Aorta (tissue), 5 donors: ENCODE data around the gene PRCC. TPM values are rescaled to one million over a fixed set of nuclear protein-coding genes. Genes with fewer than 3 reads are reported as not detected.
"Not testable (repeated sequence)": the region's sequence is repeated elsewhere in the genome, so short reads cannot be mapped to it uniquely, and the experiment has no call there.

ENCODE experiments used
- ATAC-seq: fragments of 200-7000 bp; cut with Tn5 transposase; one replicate; pipeline ENCODE4 v1.9.1; 2022; ENCODE audit warnings: moderate library complexity; ENCODE audit not compliant: low FRiP score
- DNase-seq, 2 donors: peaks; one replicate each; pipeline ENCODE4 v3.0.0-alpha.2; 2020
- H3K27ac ChIP-seq, 2 donors: one replicate each; pipeline ENCODE4 v1.5.1; 2013; ENCODE audit warnings: low read length in 2 of 2, mild to moderate bottlenecking in 2 of 2, moderate library complexity in 2 of 2, control low read depth in 1 of 2, inconsistent platforms in 1 of 2, low read depth in 1 of 2
- H3K27me3 ChIP-seq, 2 donors: one replicate each; pipeline ENCODE4 v1.6.1; 2013; ENCODE audit warnings: control low read depth in 1 of 2, low read length in 1 of 2, mild to moderate bottlenecking in 1 of 2, moderate library complexity in 1 of 2; ENCODE audit not compliant: insufficient read depth in 2 of 2, control insufficient read depth in 1 of 2
- H3K36me3 ChIP-seq, 2 donors: one replicate each; pipeline ENCODE4 v1.6.1; 2013; ENCODE audit warnings: control low read depth in 1 of 2, low read length in 1 of 2, mild to moderate bottlenecking in 1 of 2; ENCODE audit not compliant: insufficient read depth in 2 of 2, control insufficient read depth in 1 of 2
- H3K4me1 ChIP-seq, 2 donors: one replicate each; pipeline ENCODE4 v1.6.1; 2013; ENCODE audit warnings: low read length in 2 of 2, control low read depth in 1 of 2, mild to moderate bottlenecking in 1 of 2, moderate library complexity in 1 of 2; ENCODE audit not compliant: insufficient read depth in 2 of 2, control insufficient read depth in 1 of 2
- H3K4me3 ChIP-seq, 2 donors: one replicate each; pipeline ENCODE4 v1.5.1; 2013; ENCODE audit warnings: low read length in 2 of 2, control low read depth in 1 of 2, mild to moderate bottlenecking in 1 of 2
- H3K9me3 ChIP-seq: one replicate; pipeline ENCODE4 v1.6.1; 2013; ENCODE audit warnings: mild to moderate bottlenecking, low read length; ENCODE audit not compliant: control insufficient read depth
- WGBS, 2 donors: extraction: QIAGEN DNeasy Blood & Tissue Kit; methylation state at CpG; one replicate each; pipeline ENCODE4 v1.1.7; 2013; 5-methylcytosine and 5-hydroxymethylcytosine counted together
- intact Hi-C, 2 donors: fragments of 100-400 bp; cut with DNase I; formaldehyde crosslinking; loops; one replicate each; pipeline versions ENCODE4 v1.14.2 to v1.15.0; 2022
- polyA plus RNA-seq, 2 donors: library from polyadenylated mRNA; stranded (reverse); fragments of 200-250 nt; gene quantifications; one replicate each; pipeline ENCODE4 v1.2.3, GENCODE V29; 2013
- total RNA-seq, 2 donors: library from RNA; stranded (reverse); fragmentation: NEBNext Ultra II Directional; extraction: Animal tissue kit (Norgen Biotek cat#: 25700); gene quantifications; one replicate each; pipeline ENCODE4 v1.2.1, GENCODE V29; 2021
- donor health status: healthy with polysubstance abuse.
- donor health status: Bipolar disorder and iron deficiency.
- donor health status: DM: no; HTN: no; CAD: no.
- donor health status: DM: no; HTN: no; CAD: no.
- donor health status: DM: yes; HTN: yes; CAD: no.

Gene PRCC
- total and polyA plus RNA-seq, 4 donors = 17.2 to 50.2 (median 42.2) TPM

DNA sequence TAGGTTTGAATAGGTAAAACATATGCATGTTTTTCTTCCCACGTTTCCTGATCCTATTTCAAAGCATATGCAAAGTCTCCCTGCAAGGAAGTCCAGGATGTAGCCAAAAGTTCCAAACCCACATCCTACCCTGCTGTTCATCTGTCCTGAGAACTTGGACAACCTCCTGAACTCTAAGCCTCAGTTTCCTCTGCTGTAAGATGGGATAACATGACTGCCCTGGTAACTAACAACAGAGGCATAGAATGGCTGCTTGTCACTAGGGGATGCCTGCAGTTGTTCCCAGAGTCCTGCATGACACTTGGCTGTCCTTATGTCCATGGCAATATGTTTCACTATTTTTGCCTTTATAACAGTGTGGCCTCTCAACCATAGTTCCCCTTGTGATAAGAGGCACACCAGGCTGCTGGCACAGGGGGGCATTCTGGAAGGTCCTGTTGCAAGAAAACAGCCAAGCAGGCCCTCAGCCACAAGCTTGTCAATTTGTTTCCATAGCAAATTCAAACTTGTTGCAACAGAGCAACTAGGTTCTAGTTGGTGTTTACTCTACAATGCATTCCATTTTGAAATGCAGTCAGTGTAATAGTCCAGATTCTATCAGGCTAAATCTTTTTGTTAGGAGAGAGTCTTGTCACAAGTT is 14.4 kb upstream of the PRCC start:
- no peak for DNase-seq
- intact Hi-C loops = loop anchor here in 1 of 2 donors (1.0 kb wide), 1 partner anchor 13 kb away; no protein-coding TSS in a partner anchor

DNA sequence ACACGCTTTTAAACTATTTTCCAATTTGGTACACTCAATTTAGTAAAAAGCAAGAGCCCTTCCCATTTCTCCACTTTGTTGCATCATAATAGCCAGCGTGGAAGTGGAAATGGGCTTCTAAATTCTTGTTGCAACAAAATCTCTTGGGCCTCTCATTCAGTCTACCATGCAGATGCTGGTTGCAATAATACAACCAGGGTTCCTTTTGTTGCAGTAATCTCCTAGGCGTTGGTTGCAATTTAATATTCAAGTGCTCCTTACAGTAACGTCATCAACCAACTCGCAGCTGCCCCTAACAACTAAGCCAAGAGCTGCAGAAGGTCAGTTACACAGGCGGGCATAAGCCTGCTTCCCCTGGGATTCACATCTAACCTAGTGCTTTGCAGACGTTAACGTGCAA is 13.1 kb upstream of the PRCC start:
- Histone ChIP-seq H3K36me3 (no peaks in the 10 kb centered on the region), H3K27me3 (no peaks in the 10 kb centered on the region), H3K27ac (no peak overlapping the region), H3K9me3 (no peaks in the 10 kb centered on the region), H3K4me1 (peaks cover 0 to 2% of the 10 kb centered on the region in 2 donors), H3K4me3 (no peak overlapping the region)
- no peak for ATAC-seq
- no peak for DNase-seq
- intact Hi-C loops = no loop called here
- 78 to 82% methylated on average over 8 of the region's 8 CpGs for WGBS, 2 donors

More for the DNA sequence above, 14.4 kb upstream of the PRCC start:
- no peaks in the 10 kb centered on the region for H3K9me3 ChIP-seq
- no peak for ATAC-seq
- H3K27me3 ChIP-seq = no peaks in the 10 kb centered on the region
- 7 to 14% methylated on average over 1 of the region's 1 CpG for WGBS, 2 donors
- H3K4me3 ChIP-seq = no peak overlapping the region
- H3K27ac ChIP-seq = no peak overlapping the region
- no peaks in the 10 kb centered on the region for H3K36me3 ChIP-seq
- no peaks in the 10 kb centered on the region for H3K4me1 ChIP-seq

DNA sequence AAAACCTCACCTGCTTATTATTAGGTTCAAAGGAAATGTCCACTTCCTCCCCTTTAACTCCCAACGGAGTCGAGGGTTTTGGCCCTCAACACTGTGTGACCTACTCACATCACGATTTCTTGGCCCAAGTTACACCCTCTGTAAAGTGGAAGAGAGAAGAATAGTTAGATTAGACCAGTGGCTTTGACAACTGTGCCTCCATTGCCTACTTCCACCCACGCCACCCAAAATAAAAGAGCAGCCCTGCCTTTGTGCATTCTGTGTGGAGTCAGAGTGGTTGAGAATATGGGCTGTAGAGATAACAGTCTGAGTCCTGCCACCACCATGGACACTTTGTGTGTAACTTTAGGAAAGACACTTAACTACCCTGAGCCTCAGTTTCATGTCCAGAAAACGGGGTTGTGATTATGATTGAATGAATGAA is 11.8 kb upstream of the PRCC start:
- H3K27me3 ChIP-seq = no peaks in the 10 kb centered on the region
- no peak overlapping the region for H3K27ac ChIP-seq
- 47 to 48% methylated on average over 5 of the region's 5 CpGs for WGBS, 2 donors
- no peak overlapping the region for H3K4me3 ChIP-seq
- no peak for ATAC-seq
- intact Hi-C loops = no loop called here
- no peak for DNase-seq
- H3K9me3 ChIP-seq = no peaks in the 10 kb centered on the region
- no peaks in the 10 kb centered on the region for H3K36me3 ChIP-seq
- peaks cover 0 to 2% of the 10 kb centered on the region in 2 donors for H3K4me1 ChIP-seq

DNA sequence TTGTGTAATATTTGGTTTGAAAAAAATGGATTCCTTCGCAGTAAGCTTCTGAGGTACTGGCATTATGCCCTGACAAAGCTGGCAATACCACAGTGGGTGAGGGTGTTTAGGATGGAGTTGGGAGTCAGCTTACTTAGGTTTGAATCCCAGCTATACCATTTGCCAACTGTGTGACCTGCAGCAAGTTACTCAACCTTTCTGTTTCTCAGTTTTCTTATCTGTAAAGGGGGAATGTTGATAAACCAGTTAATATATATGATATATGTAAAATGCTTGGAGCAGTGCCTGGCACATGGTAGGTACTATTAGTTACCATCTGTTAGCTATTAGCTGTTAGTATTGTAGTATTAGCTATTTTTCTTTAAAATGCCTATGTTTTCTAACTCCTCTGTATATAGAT is 11.0 kb upstream of the PRCC start:
- H3K27me3 ChIP-seq = no peaks in the 10 kb centered on the region
- ATAC-seq (no peak), DNase-seq (no peak)
- H3K4me3 ChIP-seq = no peak overlapping the region
- no peaks in the 10 kb centered on the region for H3K9me3 ChIP-seq
- intact Hi-C loops = no loop called here
- no peak overlapping the region for H3K27ac ChIP-seq
- no peaks in the 10 kb centered on the region for H3K36me3 ChIP-seq
- 88 to 89% methylated on average over 1 of the region's 1 CpG for WGBS, 2 donors
- H3K4me1 ChIP-seq = peaks cover 0 to 2% of the 10 kb centered on the region in 2 donors

DNA sequence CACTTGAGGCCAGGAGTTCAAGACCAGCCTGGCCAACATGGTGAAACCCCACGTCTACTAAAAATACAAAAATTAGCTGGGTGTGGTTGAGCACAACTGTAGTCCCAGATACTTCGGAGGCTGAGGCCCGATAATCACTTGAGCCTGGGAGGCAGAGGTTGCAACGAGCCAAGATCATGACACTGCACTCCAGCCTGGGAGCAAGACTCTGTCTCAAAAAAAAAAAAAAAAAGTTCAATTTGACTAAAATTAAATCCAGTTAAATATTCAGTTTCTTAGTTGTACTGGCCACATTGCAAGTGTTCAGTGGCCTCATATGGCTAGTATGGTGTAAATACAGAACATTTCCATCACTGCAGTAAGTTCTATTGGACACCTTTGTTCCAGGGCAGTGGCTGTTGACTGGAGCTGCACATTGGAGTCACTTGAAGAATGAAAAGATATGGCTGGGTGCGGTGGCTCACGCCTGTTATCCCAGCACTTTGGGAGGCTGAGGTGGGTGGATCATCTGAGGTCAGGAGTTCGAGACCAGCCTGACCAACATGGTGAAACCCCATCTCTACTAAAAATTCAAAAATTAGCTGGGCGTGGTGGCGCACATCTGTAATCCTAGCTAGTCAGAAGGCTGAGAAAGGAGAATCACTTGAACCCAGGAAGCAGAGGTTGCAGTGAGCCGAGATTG is 9.6 kb upstream of the PRCC start:
- H3K36me3 ChIP-seq, H3K9me3 ChIP-seq, DNase-seq, H3K4me1 ChIP-seq, H3K27ac ChIP-seq, intact Hi-C loops, ATAC-seq, H3K4me3 ChIP-seq, H3K27me3 ChIP-seq: not testable (repeated sequence)
- 90 to 97% methylated on average over 10 of the region's 10 CpGs for WGBS, 2 donors

DNA sequence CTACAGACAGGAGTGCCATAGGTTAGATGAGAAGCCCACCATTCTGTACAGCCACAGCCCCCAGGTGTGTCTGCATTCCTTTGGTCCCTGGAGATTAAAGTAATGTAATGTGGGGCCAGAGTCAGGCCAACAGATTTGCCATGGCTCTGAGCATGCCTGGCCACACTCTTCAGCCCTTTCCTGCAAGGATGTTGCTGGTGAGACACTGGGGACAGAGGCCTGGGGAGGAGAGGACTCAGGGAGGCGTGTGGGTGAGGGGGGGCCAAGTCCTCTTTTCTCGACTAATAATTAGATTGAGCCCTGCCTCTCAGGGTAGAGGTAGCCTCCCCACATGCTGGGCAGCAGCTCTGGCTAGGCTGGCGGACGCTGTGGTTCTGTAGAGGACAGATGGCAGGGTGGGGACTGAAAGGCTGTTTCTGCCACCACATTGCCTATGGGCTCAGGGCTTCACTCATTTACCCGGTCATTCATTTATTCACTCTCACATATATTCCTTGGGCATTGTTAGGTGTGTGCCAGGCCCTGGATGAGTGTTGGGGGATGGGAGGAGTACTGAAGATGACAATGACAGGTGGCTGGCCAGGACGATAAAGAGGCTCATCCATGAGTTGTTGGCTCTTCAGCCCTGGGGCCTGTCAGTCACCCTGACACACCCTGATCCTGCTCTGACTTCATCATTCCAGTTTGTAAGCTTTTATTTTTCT is 7.1 kb upstream of the PRCC start:
- no peaks in the 10 kb centered on the region for H3K27me3 ChIP-seq
- no peak overlapping the region for H3K27ac ChIP-seq
- ATAC-seq (no peak), DNase-seq (no peak)
- H3K4me3 ChIP-seq = no peak overlapping the region
- intact Hi-C loops = loop anchor here in 1 of 2 donors (10.0 kb wide), 1 partner anchor 75 kb away; no protein-coding TSS in a partner anchor
- WGBS, 2 donors = 51 to 54% methylated on average over 6 of the region's 6 CpGs
- H3K9me3 ChIP-seq = no peaks in the 10 kb centered on the region
- H3K4me1 ChIP-seq = peaks cover 0 to 2% of the 10 kb centered on the region in 2 donors
- H3K36me3 ChIP-seq = no peaks in the 10 kb centered on the region

DNA sequence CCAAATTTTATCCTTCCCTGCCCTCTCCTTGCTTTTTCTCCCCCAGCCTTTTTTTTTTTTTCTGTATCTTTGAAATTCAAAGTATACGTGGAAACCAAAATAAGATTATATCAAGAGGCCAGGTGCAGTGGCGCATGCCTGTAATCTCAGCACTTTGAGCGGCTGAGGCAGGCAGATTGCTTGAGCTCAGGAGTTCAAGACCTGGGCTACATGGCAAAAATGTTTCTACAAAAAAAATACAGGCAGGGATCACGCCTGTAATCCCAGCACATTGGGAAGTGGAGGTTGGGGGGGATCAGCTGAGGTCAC is 6.6 kb upstream of the PRCC start:
- intact Hi-C loops = loop anchor here in 1 of 2 donors (10.0 kb wide), 1 partner anchor 76 kb away; no protein-coding TSS in a partner anchor
- WGBS, 2 donors = 76% methylated on average over 4 of the region's 4 CpGs
- ATAC-seq = no peak
- Histone ChIP-seq H3K9me3 (no peaks in the 10 kb centered on the region), H3K4me3 (no peak overlapping the region), H3K27me3 (no peaks in the 10 kb centered on the region), H3K4me1 (peaks cover 0 to 2% of the 10 kb centered on the region in 2 donors), H3K36me3 (no peaks in the 10 kb centered on the region), H3K27ac (no peak overlapping the region)
- DNase-seq = no peak

DNA sequence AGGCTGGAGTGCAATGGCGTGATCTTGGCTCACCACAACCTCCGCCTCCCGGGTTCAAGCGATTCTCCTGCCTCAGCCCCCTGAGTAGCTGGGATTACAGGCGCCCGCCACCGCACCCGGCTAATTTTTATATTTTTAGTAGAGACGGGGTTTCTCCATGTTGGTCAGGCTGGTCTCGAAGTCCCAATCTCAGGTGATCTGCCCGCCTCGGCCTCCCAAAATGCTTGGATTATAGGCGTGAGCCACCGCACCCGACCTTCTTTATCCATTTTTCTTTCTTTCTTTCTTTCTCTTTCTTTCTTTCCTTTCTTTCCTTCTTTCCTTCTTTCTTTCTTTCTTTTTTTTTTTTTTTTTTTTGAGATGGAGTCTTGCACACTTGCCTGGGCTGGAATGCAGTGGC is 2.2 kb upstream of the PRCC start:
- ATAC-seq, H3K36me3 ChIP-seq, H3K4me1 ChIP-seq, H3K9me3 ChIP-seq, H3K27me3 ChIP-seq, H3K4me3 ChIP-seq, H3K27ac ChIP-seq, DNase-seq: not testable (repeated sequence)
- intact Hi-C loops = loop anchor here (5.0 to 10.0 kb wide), 2 partner anchors 38 to 80 kb away; partner anchors contain the start of genes ISG20L2 (in 1 of the 2) and METTL25B (in 1 of the 2)
- 94 to 95% methylated on average over 15 of the region's 15 CpGs for WGBS, 2 donors
